ENCODE results near the gene HSD11B2. TPM values are rescaled to one million over a fixed set of nuclear protein-coding genes. Genes with fewer than 3 reads are reported as not detected.
A peak's percentile ranks its signal among the peaks of the same experiment; 100 is the strongest.

The HSD11B2 gene
- total and polyA plus RNA-seq, 3 experiments from 2014 or later, result 1.1 to 1.5 TPM; not detected in 1

- Histone ChIP-seq H3K9me3 (ENCODE audit: low read length) (no peaks in the 10 kb centered on the region), H3K4me1 (ENCODE audit: insufficient read depth, low read length) (peaks cover 8% of the 10 kb centered on the region), H3K36me3 (ENCODE audit: insufficient read depth, low read length) (no peaks in the 10 kb centered on the region), H3K4me3 (ENCODE audit: low read length) (no peak overlapping the region), H3K27me3 (ENCODE audit: insufficient read depth, low read length, poor library complexity, severe bottlenecking) (peaks cover 19% of the 10 kb centered on the region), H3K27ac (ENCODE audit: low read depth, low read length) (no peak overlapping the region)
- H3K4me1 Mint-ChIP-seq, result peaks cover 0 to 12% (median 4%) of the 10 kb centered on the region in 3 donors
- H3K4me3 Mint-ChIP-seq, result peak overlapping the region in 6 of 7 donors; percentile 53 to 81 (median 68)
- H3K36me3 Mint-ChIP-seq, result no peaks in the 10 kb centered on the region
- H3K27ac Mint-ChIP-seq, result no peak overlapping the region
- peaks cover 25 to 34% of the 10 kb centered on the region in 2 donors for H3K27me3 Mint-ChIP-seq
- H3K9me3 Mint-ChIP-seq, result no peaks in the 10 kb centered on the region
- DNase-seq, result no peak
- CTCF ChIA-PET, result no interaction called here
- POLR2A ChIA-PET, result interaction anchor here (0.6 kb wide), 1 partner anchor 1641 kb away, joined by 3 read pairs; no protein-coding TSS in a partner anchor
These were observed 36.5 kb upstream of the HSD11B2 start for GRCh38 chr16:67394155-67395104.

- Mint-ChIP-seq H3K27ac (no peak overlapping the region), H3K36me3 (no peaks in the 10 kb centered on the region), H3K4me1 (peaks cover 0 to 12% (median 4%) of the 10 kb centered on the region in 3 donors), H3K9me3 (no peaks in the 10 kb centered on the region), H3K4me3 (peak overlapping the region in 3 of 7 donors; percentile 19 to 73 (median 32)), H3K27me3 (peaks cover 24 to 32% of the 10 kb centered on the region in 2 donors)
- Histone ChIP-seq H3K27ac (ENCODE audit: low read depth, low read length) (no peak overlapping the region), H3K27me3 (ENCODE audit: insufficient read depth, low read length, poor library complexity, severe bottlenecking) (peaks cover 19% of the 10 kb centered on the region), H3K9me3 (ENCODE audit: low read length) (no peaks in the 10 kb centered on the region), H3K4me1 (ENCODE audit: insufficient read depth, low read length) (peaks cover 8% of the 10 kb centered on the region), H3K4me3 (ENCODE audit: low read length) (no peak overlapping the region), H3K36me3 (ENCODE audit: insufficient read depth, low read length) (no peaks in the 10 kb centered on the region)
- no peak for DNase-seq
- ChIA-PET CTCF (no interaction called here), POLR2A (no interaction called here)
These were observed 35.8 kb upstream of the HSD11B2 start for GRCh38 chr16:67395105-67395457.

- ChIA-PET POLR2A (no interaction called here), CTCF (no interaction called here)
- no peak overlapping the region for H3K4me3 ChIP-seq (ENCODE audit: low read length)
- peaks cover 8% of the 10 kb centered on the region for H3K4me1 ChIP-seq (ENCODE audit: insufficient read depth, low read length)
- no peaks in the 10 kb centered on the region for H3K36me3 ChIP-seq (ENCODE audit: insufficient read depth, low read length)
- H3K27ac ChIP-seq (ENCODE audit: low read depth, low read length), result no peak overlapping the region
- Mint-ChIP-seq H3K27me3 (peaks cover 24 to 33% of the 10 kb centered on the region in 2 donors), H3K9me3 (no peaks in the 10 kb centered on the region), H3K4me1 (peaks cover 0 to 12% (median 4%) of the 10 kb centered on the region in 3 donors), H3K4me3 (peak overlapping the region in 2 of 7 donors; percentile 32 to 77), H3K36me3 (no peaks in the 10 kb centered on the region), H3K27ac (no peak overlapping the region)
- DNase-seq, result no peak
- no peaks in the 10 kb centered on the region for H3K9me3 ChIP-seq (ENCODE audit: low read length)
- H3K27me3 ChIP-seq (ENCODE audit: insufficient read depth, low read length, poor library complexity, severe bottlenecking), result peaks cover 19% of the 10 kb centered on the region
These were observed 35.3 kb upstream of the HSD11B2 start for GRCh38 chr16:67395458-67396158.

- Histone ChIP-seq H3K27ac (ENCODE audit: low read depth, low read length) (no peak overlapping the region), H3K27me3 (ENCODE audit: insufficient read depth, low read length, poor library complexity, severe bottlenecking) (peaks cover 19% of the 10 kb centered on the region), H3K36me3 (ENCODE audit: insufficient read depth, low read length) (no peaks in the 10 kb centered on the region), H3K4me3 (ENCODE audit: low read length) (no peak overlapping the region), H3K4me1 (ENCODE audit: insufficient read depth, low read length) (peaks cover 8% of the 10 kb centered on the region), H3K9me3 (ENCODE audit: low read length) (no peaks in the 10 kb centered on the region)
- POLR2A ChIA-PET, result no interaction called here
- peak overlapping the region in 1 of 7 donors; percentile 72 for H3K4me3 Mint-ChIP-seq
- no peaks in the 10 kb centered on the region for H3K9me3 Mint-ChIP-seq
- CTCF ChIA-PET, result no interaction called here
- H3K27ac Mint-ChIP-seq, result no peak overlapping the region
- H3K27me3 Mint-ChIP-seq, result peaks cover 21 to 34% of the 10 kb centered on the region in 2 donors
- DNase-seq, result no peak
- H3K4me1 Mint-ChIP-seq, result peaks cover 0 to 12% (median 4%) of the 10 kb centered on the region in 3 donors
- H3K36me3 Mint-ChIP-seq, result no peaks in the 10 kb centered on the region
These were observed 34.5 kb upstream of the HSD11B2 start for GRCh38 chr16:67396159-67397035.

- Histone ChIP-seq H3K36me3 (ENCODE audit: insufficient read depth, low read length) (no peaks in the 10 kb centered on the region), H3K9me3 (ENCODE audit: low read length) (no peaks in the 10 kb centered on the region), H3K27me3 (ENCODE audit: insufficient read depth, low read length, poor library complexity, severe bottlenecking) (peaks cover 19% of the 10 kb centered on the region), H3K27ac (ENCODE audit: low read depth, low read length) (no peak overlapping the region), H3K4me1 (ENCODE audit: insufficient read depth, low read length) (peaks cover 8% of the 10 kb centered on the region), H3K4me3 (ENCODE audit: low read length) (no peak overlapping the region)
- no peak for DNase-seq
- Mint-ChIP-seq H3K27ac (no peak overlapping the region), H3K4me1 (peaks cover 0 to 12% (median 4%) of the 10 kb centered on the region in 3 donors), H3K4me3 (peak overlapping the region in 1 of 7 donors; percentile 72), H3K27me3 (peaks cover 19 to 34% of the 10 kb centered on the region in 2 donors), H3K9me3 (no peaks in the 10 kb centered on the region), H3K36me3 (no peaks in the 10 kb centered on the region)
- ChIA-PET POLR2A (no interaction called here), CTCF (no interaction called here)
These were observed 33.7 kb upstream of the HSD11B2 start for GRCh38 chr16:67397036-67397801.

- H3K27me3 Mint-ChIP-seq, result peaks cover 20 to 31% of the 10 kb centered on the region in 2 donors
- POLR2A ChIA-PET, result no interaction called here
- CTCF ChIA-PET, result no interaction called here
- Histone ChIP-seq H3K4me1 (ENCODE audit: insufficient read depth, low read length) (peaks cover 8% of the 10 kb centered on the region), H3K36me3 (ENCODE audit: insufficient read depth, low read length) (no peaks in the 10 kb centered on the region), H3K9me3 (ENCODE audit: low read length) (no peaks in the 10 kb centered on the region), H3K27me3 (ENCODE audit: insufficient read depth, low read length, poor library complexity, severe bottlenecking) (peaks cover 19% of the 10 kb centered on the region), H3K4me3 (ENCODE audit: low read length) (no peak overlapping the region), H3K27ac (ENCODE audit: low read depth, low read length) (no peak overlapping the region)
- no peaks in the 10 kb centered on the region for H3K9me3 Mint-ChIP-seq
- H3K4me1 Mint-ChIP-seq, result peaks cover 0 to 12% (median 4%) of the 10 kb centered on the region in 3 donors
- H3K36me3 Mint-ChIP-seq, result no peaks in the 10 kb centered on the region
- no peak for DNase-seq
- H3K27ac Mint-ChIP-seq, result no peak overlapping the region
- H3K4me3 Mint-ChIP-seq, result no peak overlapping the region
These were observed 32.9 kb upstream of the HSD11B2 start for GRCh38 chr16:67397812-67398545.
